HEK293 (cell line): ENCODE measurements around the gene SCART1.
"Not testable (repeated sequence)": the region's sequence is repeated elsewhere in the genome, so short reads cannot be mapped to it uniquely, and the experiment has no call there.

ENCODE experiments used
- CTCF ChIA-PET: fragments of 350-600 bp; formaldehyde crosslinking; extraction: SDS; loops from one replicate; lab custom pipeline; 2021; ENCODE audit warnings: antibody characterized with exemption; lab: Yijun Ruan, JAX
- POLR2A ChIA-PET: fragments of 300-600 bp; formaldehyde crosslinking; extraction: SDS; loops from one replicate; lab custom pipeline; 2020; ENCODE audit warnings: antibody characterized with exemption, inconsistent platforms; lab: Yijun Ruan, JAX
- H3K27ac ChIP-seq: fragments of 200-500 bp; sonication (Bioruptor generic); 2 replicates; pipeline ENCODE4 v1.5.1; 2014; ENCODE audit warnings: low read depth, low read length, control low read depth, inconsistent platforms; ENCODE audit errors: extremely low read depth
- H3K36me3 ChIP-seq, 2 experiments: fragments of 200-500 bp in 1 of 2; sonication (Bioruptor generic) in 1 of 2; 1 replicate in 1 of 2; 2 replicates in 1 of 2; pipeline ENCODE4 v1.5.1; 2014 to 2017; ENCODE audit warnings: inconsistent platforms in 2 of 2, low read length in 2 of 2; ENCODE audit not compliant: control insufficient read depth in 2 of 2, insufficient read depth in 1 of 2
- H3K4me1 ChIP-seq: fragments of 200-500 bp; sonication (Bioruptor generic); 2 replicates; pipeline ENCODE4 v1.5.1; 2014; ENCODE audit warnings: mild to moderate bottlenecking, low read length, inconsistent platforms; ENCODE audit not compliant: control insufficient read depth, insufficient read depth
- H3K4me3 ChIP-seq: 2 replicates; pipeline ENCODE4 v1.5.1; 2011; ENCODE audit warnings: low read depth, mild to moderate bottlenecking, control low read depth, low read length, moderate library complexity
- H3K9me3 ChIP-seq: fragments of 200-500 bp; sonication (Bioruptor generic); 2 replicates; pipeline ENCODE4 v1.5.1; 2014; ENCODE audit warnings: low read depth, low read length, inconsistent platforms; ENCODE audit not compliant: control insufficient read depth, insufficient read depth
- KLF9 ChIP-seq: fragments of 450-650 bp; formaldehyde crosslinking; IDR thresholded peaks from 2 replicates; pipeline ENCODE4 v1.5.1; 2016; ENCODE audit warnings: missing biosample characterization, missing genetic modification characterization, low read depth
- SETDB1 ChIP-seq: IDR thresholded peaks from one replicate; pipeline ENCODE4 v1.6.1; 2017; ENCODE audit warnings: mild to moderate bottlenecking, low read length, moderate library complexity, mixed read lengths; ENCODE audit not compliant: insufficient read length
- SP3 ChIP-seq: fragments of 450-650 bp; formaldehyde crosslinking; IDR thresholded peaks from 2 replicates; pipeline ENCODE4 v1.5.1; 2016; ENCODE audit warnings: missing biosample characterization, missing genetic modification characterization
- ZBTB1 ChIP-seq: fragments of 450-650 bp; formaldehyde crosslinking; IDR thresholded peaks from 2 replicates; pipeline ENCODE4 v1.5.1; 2016; ENCODE audit warnings: missing biosample characterization, missing genetic modification characterization
- ZNF2 ChIP-seq: fragments of 450-650 bp; formaldehyde crosslinking; IDR thresholded peaks from 2 replicates; pipeline ENCODE4 v1.5.1; 2016; ENCODE audit warnings: missing biosample characterization, missing genetic modification characterization
- ZNF223 ChIP-seq: fragments of 450-650 bp; formaldehyde crosslinking; IDR thresholded peaks from 2 replicates; pipeline ENCODE4 v1.5.1; 2016; ENCODE audit warnings: missing biosample characterization, missing genetic modification characterization
- ZNF354C ChIP-seq: fragments of 450-650 bp; formaldehyde crosslinking; IDR thresholded peaks from 2 replicates; pipeline ENCODE4 v1.5.1; 2016; ENCODE audit warnings: missing biosample characterization, missing genetic modification characterization, low read depth, borderline replicate concordance
- ZNF510 ChIP-seq: fragments of 450-650 bp; formaldehyde crosslinking; IDR thresholded peaks from 2 replicates; pipeline ENCODE4 v1.5.1; 2018; ENCODE audit warnings: mild to moderate bottlenecking, missing genetic modification characterization, missing biosample characterization; ENCODE audit not compliant: insufficient replicate concordance
- ZNF529 ChIP-seq: fragments of 450-650 bp; formaldehyde crosslinking; IDR thresholded peaks from 2 replicates; pipeline ENCODE4 v1.5.1; 2017; ENCODE audit warnings: missing genetic modification characterization, missing biosample characterization; ENCODE audit not compliant: insufficient replicate concordance
- ZNF561 ChIP-seq: fragments of 450-650 bp; IDR thresholded peaks from 2 replicates; pipeline ENCODE4 v1.5.1; 2018; ENCODE audit warnings: missing biosample characterization, missing genetic modification characterization, borderline replicate concordance
- ZNF654 ChIP-seq: fragments of 450-650 bp; formaldehyde crosslinking; IDR thresholded peaks from 2 replicates; pipeline ENCODE4 v1.5.1; 2016; ENCODE audit warnings: low read depth, missing biosample characterization, missing genetic modification characterization
- ZNF707 ChIP-seq: fragments of 450-650 bp; formaldehyde crosslinking; IDR thresholded peaks from 2 replicates; pipeline ENCODE4 v1.5.1; 2016; ENCODE audit warnings: missing biosample characterization, missing genetic modification characterization
- TF ChIP-seq, protein P1 (sequence below): fragments of 450-650 bp; formaldehyde crosslinking; IDR thresholded peaks from 2 replicates; pipeline ENCODE4 v1.5.1; 2016; ENCODE audit warnings: missing biosample characterization, missing genetic modification characterization
- TF ChIP-seq, protein P2 (sequence below): fragments of 450-650 bp; formaldehyde crosslinking; conservative IDR thresholded peaks from 2 replicates; pipeline ENCODE4 v1.5.1; 2016; ENCODE audit warnings: low read depth, missing biosample characterization, missing genetic modification characterization

SCART1 gene

DNA sequence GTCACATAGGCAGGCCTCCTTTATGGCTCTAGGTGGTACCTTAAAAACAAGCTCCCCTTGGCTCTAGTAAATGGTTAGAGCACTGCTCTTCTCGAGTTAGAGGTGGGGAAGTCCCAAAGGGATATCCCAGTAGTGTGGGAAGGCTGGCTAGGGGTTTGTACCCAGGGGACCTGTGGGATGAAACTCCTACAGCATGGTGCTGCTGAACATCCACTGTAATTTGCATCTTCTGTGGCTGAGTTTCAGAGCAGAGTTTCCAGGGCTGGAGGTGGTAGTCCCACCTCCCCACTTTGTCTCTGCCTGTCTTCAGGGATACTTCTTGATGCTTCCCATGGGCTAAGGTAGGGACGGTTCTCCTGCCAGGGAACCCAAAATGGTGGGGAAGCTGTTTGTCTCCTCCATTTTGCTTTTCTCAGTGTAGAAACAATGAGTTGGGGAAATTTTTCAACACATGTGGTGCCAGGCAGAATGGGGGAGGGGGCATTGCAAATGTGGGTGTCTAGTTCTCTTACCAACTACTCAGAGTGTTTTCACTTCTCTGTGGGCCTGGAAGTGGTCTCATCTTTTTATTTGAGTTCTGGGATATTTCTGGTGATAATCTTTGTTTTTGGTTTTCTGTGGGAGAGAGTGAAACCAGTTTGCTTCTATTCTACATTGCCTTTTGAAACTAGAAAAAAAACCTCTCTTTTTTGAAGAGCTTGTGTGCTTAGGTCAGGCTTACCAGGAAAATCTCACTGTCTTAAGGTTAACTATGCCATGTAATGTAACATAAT is 36.3 kb downstream of the SCART1 start:
- TF ChIP-seq ZNF707 (tag by site-specific recombination) (no peak), ZNF510 (tag by site-specific recombination) (no peak), ZBTB1 (tag by site-specific recombination) (no peak), ZNF561 (no peak), KLF9 (no peak), ZNF354C (tag by site-specific recombination) (no peak), SP3 (tag by site-specific recombination) (no peak), ZNF223 (no peak)
- TF ChIP-seq, protein P1, sequence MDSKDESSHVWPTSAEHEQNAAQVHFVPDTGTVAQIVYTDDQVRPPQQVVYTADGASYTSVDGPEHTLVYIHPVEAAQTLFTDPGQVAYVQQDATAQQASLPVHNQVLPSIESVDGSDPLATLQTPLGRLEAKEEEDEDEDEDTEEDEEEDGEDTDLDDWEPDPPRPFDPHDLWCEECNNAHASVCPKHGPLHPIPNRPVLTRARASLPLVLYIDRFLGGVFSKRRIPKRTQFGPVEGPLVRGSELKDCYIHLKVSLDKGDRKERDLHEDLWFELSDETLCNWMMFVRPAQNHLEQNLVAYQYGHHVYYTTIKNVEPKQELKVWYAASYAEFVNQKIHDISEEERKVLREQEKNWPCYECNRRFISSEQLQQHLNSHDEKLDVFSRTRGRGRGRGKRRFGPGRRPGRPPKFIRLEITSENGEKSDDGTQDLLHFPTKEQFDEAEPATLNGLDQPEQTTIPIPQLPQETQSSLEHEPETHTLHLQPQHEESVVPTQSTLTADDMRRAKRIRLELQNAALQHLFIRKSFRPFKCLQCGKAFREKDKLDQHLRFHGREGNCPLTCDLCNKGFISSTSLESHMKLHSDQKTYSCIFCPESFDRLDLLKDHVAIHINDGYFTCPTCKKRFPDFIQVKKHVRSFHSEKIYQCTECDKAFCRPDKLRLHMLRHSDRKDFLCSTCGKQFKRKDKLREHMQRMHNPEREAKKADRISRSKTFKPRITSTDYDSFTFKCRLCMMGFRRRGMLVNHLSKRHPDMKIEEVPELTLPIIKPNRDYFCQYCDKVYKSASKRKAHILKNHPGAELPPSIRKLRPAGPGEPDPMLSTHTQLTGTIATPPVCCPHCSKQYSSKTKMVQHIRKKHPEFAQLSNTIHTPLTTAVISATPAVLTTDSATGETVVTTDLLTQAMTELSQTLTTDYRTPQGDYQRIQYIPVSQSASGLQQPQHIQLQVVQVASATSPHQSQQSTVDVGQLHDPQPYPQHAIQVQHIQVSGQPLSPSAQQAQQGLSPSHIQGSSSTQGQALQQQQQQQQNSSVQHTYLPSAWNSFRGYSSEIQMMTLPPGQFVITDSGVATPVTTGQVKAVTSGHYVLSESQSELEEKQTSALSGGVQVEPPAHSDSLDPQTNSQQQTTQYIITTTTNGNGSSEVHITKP (tag by site-specific recombination) = no peak
- TF ChIP-seq, protein P2, sequence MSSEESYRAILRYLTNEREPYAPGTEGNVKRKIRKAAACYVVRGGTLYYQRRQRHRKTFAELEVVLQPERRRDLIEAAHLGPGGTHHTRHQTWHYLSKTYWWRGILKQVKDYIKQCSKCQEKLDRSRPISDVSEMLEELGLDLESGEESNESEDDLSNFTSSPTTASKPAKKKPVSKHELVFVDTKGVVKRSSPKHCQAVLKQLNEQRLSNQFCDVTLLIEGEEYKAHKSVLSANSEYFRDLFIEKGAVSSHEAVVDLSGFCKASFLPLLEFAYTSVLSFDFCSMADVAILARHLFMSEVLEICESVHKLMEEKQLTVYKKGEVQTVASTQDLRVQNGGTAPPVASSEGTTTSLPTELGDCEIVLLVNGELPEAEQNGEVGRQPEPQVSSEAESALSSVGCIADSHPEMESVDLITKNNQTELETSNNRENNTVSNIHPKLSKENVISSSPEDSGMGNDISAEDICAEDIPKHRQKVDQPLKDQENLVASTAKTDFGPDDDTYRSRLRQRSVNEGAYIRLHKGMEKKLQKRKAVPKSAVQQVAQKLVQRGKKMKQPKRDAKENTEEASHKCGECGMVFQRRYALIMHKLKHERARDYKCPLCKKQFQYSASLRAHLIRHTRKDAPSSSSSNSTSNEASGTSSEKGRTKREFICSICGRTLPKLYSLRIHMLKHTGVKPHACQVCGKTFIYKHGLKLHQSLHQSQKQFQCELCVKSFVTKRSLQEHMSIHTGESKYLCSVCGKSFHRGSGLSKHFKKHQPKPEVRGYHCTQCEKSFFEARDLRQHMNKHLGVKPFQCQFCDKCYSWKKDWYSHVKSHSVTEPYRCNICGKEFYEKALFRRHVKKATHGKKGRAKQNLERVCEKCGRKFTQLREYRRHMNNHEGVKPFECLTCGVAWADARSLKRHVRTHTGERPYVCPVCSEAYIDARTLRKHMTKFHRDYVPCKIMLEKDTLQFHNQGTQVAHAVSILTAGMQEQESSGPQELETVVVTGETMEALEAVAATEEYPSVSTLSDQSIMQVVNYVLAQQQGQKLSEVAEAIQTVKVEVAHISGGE (tag by site-specific recombination) = no peak
- Histone ChIP-seq H3K36me3 (no peaks in the 10 kb centered on the region), H3K27ac (no peak overlapping the region), H3K4me1 (no peaks in the 10 kb centered on the region), H3K9me3 (no peaks in the 10 kb centered on the region; the same call in 1 of the 2 replicates), H3K4me3 (no peak overlapping the region)
- ChIA-PET CTCF (no interaction called here), POLR2A (no interaction called here)

- H3K36me3 ChIP-seq, H3K9me3 ChIP-seq, CTCF ChIA-PET, H3K27ac ChIP-seq, H3K4me1 ChIP-seq, H3K4me3 ChIP-seq, POLR2A ChIA-PET: not testable (repeated sequence)
Observed at GRCh38 chr10:133493562-133493961, 39.8 kb downstream of the SCART1 start.

GRCh38 chr10:133497363-133497762 is 43.6 kb downstream of the SCART1 start:
- TF ChIP-seq ZNF529 (tag by site-specific recombination) (peak; percentile 6), ZNF654 (peak; percentile 60), SETDB1 (peak; percentile 32), ZNF2 (0 out of 2 replicates have a peak, but pooled peaks have one; percentile 22)
- H3K4me1 ChIP-seq, H3K36me3 ChIP-seq, H3K9me3 ChIP-seq, POLR2A ChIA-PET, H3K4me3 ChIP-seq, H3K27ac ChIP-seq: not testable (repeated sequence)
- CTCF ChIA-PET = interaction anchor here (0.6 to 1.3 kb wide), 4 partner anchors 11 to 692 kb away, joined by 3 read pairs; no protein-coding TSS in a partner anchor

DNA sequence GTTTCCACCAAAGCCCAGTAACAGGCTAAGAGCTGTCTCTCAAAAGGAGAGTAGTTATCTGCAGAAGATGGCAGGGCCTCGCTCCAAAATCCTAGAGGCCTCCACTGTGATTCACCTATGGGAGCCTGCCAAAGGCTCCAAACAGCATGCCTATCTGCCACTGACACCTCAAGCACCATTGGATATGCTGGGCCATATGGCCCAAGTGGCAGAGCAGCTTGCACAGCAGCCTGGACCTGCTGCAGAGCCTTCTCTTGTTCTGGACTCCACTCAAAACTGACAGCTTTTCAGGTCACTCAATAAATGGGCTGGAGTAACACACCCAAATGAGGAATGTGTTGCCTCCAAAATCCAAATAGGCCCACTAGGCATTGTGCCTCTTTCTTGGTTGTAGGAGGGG is 45.4 kb downstream of the SCART1 start:
- H3K9me3 ChIP-seq, H3K36me3 ChIP-seq, H3K27ac ChIP-seq, H3K4me3 ChIP-seq, H3K4me1 ChIP-seq, POLR2A ChIA-PET: not testable (repeated sequence)
- CTCF ChIA-PET = interaction anchor here (0.7 kb wide), 2 partner anchors 110 to 172 kb away, joined by 3 read pairs; no protein-coding TSS in a partner anchor
